Measurements from ENCODE around the gene SLC25A22. TPM values are rescaled to one million over a fixed set of nuclear protein-coding genes. Genes with fewer than 3 reads are reported as not detected.
A peak's percentile ranks its signal among the peaks of the same experiment; 100 is the strongest.

SLC25A22 gene
- total RNA-seq, 2 experiments from 2014 or later: 9.1 to 11.1 TPM

GRCh38 chr11:812390-812789 is 14.3 kb upstream of the SLC25A22 start:
- H3K9me3 ChIP-seq (ENCODE audit: control insufficient read depth in 1 of 2, insufficient read depth in 1 of 2, low read length in 2 of 2): no peaks in the 10 kb centered on the region
- H3K4me1 ChIP-seq (ENCODE audit: insufficient read depth, low read length): peaks cover 33% of the 10 kb centered on the region
- Mint-ChIP-seq H3K27me3 (no peaks in the 10 kb centered on the region), H3K36me3 (ENCODE audit: low read depth) (peaks cover 36% of the 10 kb centered on the region), H3K27ac (no peak overlapping the region), H3K4me1 (ENCODE audit: low read depth) (peaks cover 35% of the 10 kb centered on the region), H3K9me3 (no peaks in the 10 kb centered on the region), H3K4me3 (peak overlapping the region; percentile 82)
- peaks cover 31% of the 10 kb centered on the region for H3K36me3 ChIP-seq (ENCODE audit: insufficient read depth, low read length)
- intact Hi-C loops (cut with DNase I, micrococcal nuclease): no loop called here
- ATAC-seq (ENCODE audit: poor library complexity) (no peak), DNase-seq (no peak)
- H3K27ac ChIP-seq (ENCODE audit: low read depth in 1 of 2, low read length in 2 of 2): no peak overlapping the region
- no peak for TF ChIP-seq CTCF (IDR thresholded peaks at IDR 0.05)
- POLR2A ChIA-PET: no interaction called here
- no peaks in the 10 kb centered on the region for H3K27me3 ChIP-seq (ENCODE audit: control insufficient read depth in 1 of 2, insufficient read depth in 2 of 2, low read length in 2 of 2)
- no peak overlapping the region for H3K4me3 ChIP-seq (ENCODE audit: low read length)
- CTCF ChIA-PET: no interaction called here

GRCh38 chr11:811446-812245 is 13.6 kb upstream of the SLC25A22 start:
- Mint-ChIP-seq H3K27ac (peak overlapping the region; percentile 99), H3K4me3 (peak overlapping the region; percentile 82), H3K4me1 (ENCODE audit: low read depth) (peaks cover 35% of the 10 kb centered on the region), H3K36me3 (ENCODE audit: low read depth) (peaks cover 36% of the 10 kb centered on the region), H3K9me3 (no peaks in the 10 kb centered on the region), H3K27me3 (no peaks in the 10 kb centered on the region)
- DNase-seq: no peak
- Histone ChIP-seq H3K27me3 (ENCODE audit: control insufficient read depth in 1 of 2, insufficient read depth in 2 of 2, low read length in 2 of 2) (no peaks in the 10 kb centered on the region), H3K9me3 (ENCODE audit: control insufficient read depth in 1 of 2, insufficient read depth in 1 of 2, low read length in 2 of 2) (no peaks in the 10 kb centered on the region), H3K4me3 (ENCODE audit: low read length) (no peak overlapping the region), H3K4me1 (ENCODE audit: insufficient read depth, low read length) (peaks cover 33% of the 10 kb centered on the region), H3K27ac (ENCODE audit: low read depth in 1 of 2, low read length in 2 of 2) (peak overlapping the region in 1 of 2 donors; percentile 29), H3K36me3 (ENCODE audit: insufficient read depth, low read length) (peaks cover 31% of the 10 kb centered on the region)
- POLR2A ChIA-PET: interaction anchor here (1.5 kb wide), 1 partner anchor 8 kb away, joined by 16 read pairs; the partner anchor contains the start of gene PNPLA2
- TF ChIP-seq CTCF (IDR thresholded peaks at IDR 0.05): no peak
- no peak for ATAC-seq (ENCODE audit: poor library complexity)
- intact Hi-C loops (cut with DNase I, micrococcal nuclease): no loop called here
- CTCF ChIA-PET: no interaction called here

GRCh38 chr11:810040-810567 is 12.0 kb upstream of the SLC25A22 start:
- TF ChIP-seq CTCF (IDR thresholded peaks at IDR 0.05): no peak
- ChIA-PET CTCF (interaction anchor here (0.6 kb wide), 2 partner anchors 33 to 118 kb away, joined by 3 read pairs; no protein-coding TSS in a partner anchor), POLR2A (interaction anchor here (0.6 to 2.2 kb wide), 19 partner anchors 9 to 603 kb away, joined by 3 to 101 read pairs (median 4); partner anchors contain the start of genes BET1L, DEAF1, PHRF1 and PNPLA2)
- Histone ChIP-seq H3K9me3 (ENCODE audit: control insufficient read depth in 1 of 2, insufficient read depth in 1 of 2, low read length in 2 of 2) (no peaks in the 10 kb centered on the region), H3K36me3 (ENCODE audit: insufficient read depth, low read length) (peaks cover 31% of the 10 kb centered on the region), H3K4me1 (ENCODE audit: insufficient read depth, low read length) (peaks cover 38% of the 10 kb centered on the region), H3K27me3 (ENCODE audit: control insufficient read depth in 1 of 2, insufficient read depth in 2 of 2, low read length in 2 of 2) (no peaks in the 10 kb centered on the region), H3K4me3 (ENCODE audit: low read length) (peak overlapping the region; percentile 92), H3K27ac (ENCODE audit: low read depth in 1 of 2, low read length in 2 of 2) (peak overlapping the region; percentile 95 to 99)
- peak overlapping the region; percentile 95 for H3K4me3 Mint-ChIP-seq
- peak overlapping the region; percentile 99 for H3K27ac Mint-ChIP-seq
- DNase-seq: no peak
- ATAC-seq (ENCODE audit: poor library complexity): peak; percentile 8
- no peaks in the 10 kb centered on the region for H3K9me3 Mint-ChIP-seq
- peaks cover 36% of the 10 kb centered on the region for H3K36me3 Mint-ChIP-seq (ENCODE audit: low read depth)
- H3K4me1 Mint-ChIP-seq (ENCODE audit: low read depth): peaks cover 35% of the 10 kb centered on the region
- H3K27me3 Mint-ChIP-seq: no peaks in the 10 kb centered on the region
- intact Hi-C loops (cut with DNase I, micrococcal nuclease): no loop called here
